Thyroid gland (tissue), 4 donors: Measurements from ENCODE around the gene AP3S2.

Source experiments
- POLR2A ChIP-seq, 2 donors: fragments of 450-650 bp; IDR thresholded peaks; one replicate each; pipeline ENCODE4 v1.6.1; 2017; ENCODE audit warnings: antibody characterized with exemption in 2 of 2, mild to moderate bottlenecking in 2 of 2, moderate library complexity in 1 of 2
- TF ChIP-seq, protein P1 (sequence below), 6 experiments: fragments of 200-600 bp in 3 of 6; fragments of 450-650 bp in 3 of 6; sonication (generic) in 3 of 6; IDR thresholded peaks; one replicate each; pipeline ENCODE4 v1.5.1; 2016 to 2019; ENCODE audit warnings: antibody characterized with exemption in 6 of 6, mild to moderate bottlenecking in 2 of 6, inconsistent platforms in 1 of 6, moderate library complexity in 1 of 6

DNA sequence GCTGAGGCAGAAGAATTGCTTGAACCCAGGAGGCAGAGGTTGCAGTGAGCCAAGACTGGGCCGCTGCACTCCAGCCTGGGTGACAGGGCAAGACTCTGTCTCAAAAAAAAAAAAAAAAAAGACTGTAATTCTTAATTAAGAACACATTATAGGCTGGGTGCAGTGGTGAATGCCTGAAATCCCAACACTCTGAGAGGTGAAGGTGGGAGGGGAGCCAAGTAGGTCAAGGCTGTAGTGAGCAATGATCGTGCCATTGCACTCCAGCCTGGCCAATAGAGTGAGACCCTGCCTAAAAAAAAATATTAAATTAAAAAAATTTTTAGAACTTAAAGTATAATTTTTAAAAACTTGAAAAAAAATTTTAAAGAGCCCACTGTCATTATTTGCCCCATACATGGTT, 32.4 kb upstream of the AP3S2 start:
- TF ChIP-seq, protein P1, sequence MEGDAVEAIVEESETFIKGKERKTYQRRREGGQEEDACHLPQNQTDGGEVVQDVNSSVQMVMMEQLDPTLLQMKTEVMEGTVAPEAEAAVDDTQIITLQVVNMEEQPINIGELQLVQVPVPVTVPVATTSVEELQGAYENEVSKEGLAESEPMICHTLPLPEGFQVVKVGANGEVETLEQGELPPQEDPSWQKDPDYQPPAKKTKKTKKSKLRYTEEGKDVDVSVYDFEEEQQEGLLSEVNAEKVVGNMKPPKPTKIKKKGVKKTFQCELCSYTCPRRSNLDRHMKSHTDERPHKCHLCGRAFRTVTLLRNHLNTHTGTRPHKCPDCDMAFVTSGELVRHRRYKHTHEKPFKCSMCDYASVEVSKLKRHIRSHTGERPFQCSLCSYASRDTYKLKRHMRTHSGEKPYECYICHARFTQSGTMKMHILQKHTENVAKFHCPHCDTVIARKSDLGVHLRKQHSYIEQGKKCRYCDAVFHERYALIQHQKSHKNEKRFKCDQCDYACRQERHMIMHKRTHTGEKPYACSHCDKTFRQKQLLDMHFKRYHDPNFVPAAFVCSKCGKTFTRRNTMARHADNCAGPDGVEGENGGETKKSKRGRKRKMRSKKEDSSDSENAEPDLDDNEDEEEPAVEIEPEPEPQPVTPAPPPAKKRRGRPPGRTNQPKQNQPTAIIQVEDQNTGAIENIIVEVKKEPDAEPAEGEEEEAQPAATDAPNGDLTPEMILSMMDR (IDR thresholded peaks at IDR 0.05) = no peak
- no peak for TF ChIP-seq POLR2A (IDR thresholded peaks at IDR 0.05)
